GM18499 (cell line): ENCODE measurements around the gene ZNF277.
A peak's percentile ranks its signal among the peaks of the same experiment; 100 is the strongest.

Source experiments
- ATAC-seq: cut with Tn5 transposase; IDR thresholded peaks from one replicate; pipeline ENCODE4 v1.9.1; 2021; ENCODE audit warnings: moderate number of reproducible peaks; ENCODE audit not compliant: insufficient read depth, unreplicated experiment

ZNF277 gene

GRCh38 chr7:112206238-112206990 is at the start of gene ZNF277, which contains the start of gene DOCK4:
Gene ZNF277, plus strand, starts transcription at chr7:112206695. Its CDS starts 22 bp downstream, at chr7:112206717.
Gene DOCK4, minus strand, starts transcription at chr7:112206399. Its CDS starts 261 bp downstream, at chr7:112206138.
- ATAC-seq: peak; percentile 93

GRCh38 chr7:112157072-112157471 is 49.4 kb upstream of the ZNF277 start:
- no peak for ATAC-seq

DNA sequence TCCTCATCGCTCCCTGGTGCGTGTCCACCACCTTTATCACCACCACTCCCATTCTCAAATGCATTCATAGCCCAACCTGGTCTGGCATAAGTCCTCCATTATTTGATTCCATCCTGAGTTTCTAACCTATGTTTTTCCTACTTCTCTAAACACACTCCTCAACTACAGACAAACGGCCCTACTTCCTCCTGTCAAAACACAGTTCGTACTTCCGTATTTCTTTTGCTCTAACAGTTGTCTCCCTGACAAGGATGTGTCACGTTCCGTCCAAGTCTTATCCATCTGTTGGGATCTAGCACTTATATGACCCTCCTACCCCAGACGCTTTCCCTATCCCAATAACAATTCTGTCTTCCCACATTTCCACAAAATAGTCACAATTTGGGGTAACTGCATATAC is 47.1 kb upstream of the ZNF277 start:
- ATAC-seq: no peak

- ATAC-seq: no peak
These were observed 46.2 kb upstream of the ZNF277 start for GRCh38 chr7:112160130-112160770.

DNA sequence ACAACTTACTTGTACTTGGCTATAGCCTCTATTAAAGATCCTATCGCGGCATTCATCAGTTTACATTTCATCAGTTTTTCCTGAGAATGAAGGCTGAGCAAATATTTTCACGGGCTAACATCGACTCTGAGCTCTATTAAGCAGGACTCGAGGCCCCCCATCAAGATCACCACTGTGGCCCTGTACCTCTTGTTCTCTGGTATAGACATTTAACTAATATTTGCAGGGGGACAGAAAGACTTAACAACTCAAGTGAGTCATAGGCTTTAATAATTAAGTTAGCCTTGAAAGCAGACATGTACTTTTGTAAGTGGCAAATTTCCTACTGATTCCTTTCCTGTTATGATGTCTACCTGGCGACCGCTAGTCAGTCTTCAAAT is 45.7 kb upstream of the ZNF277 start:
- no peak for ATAC-seq

DNA sequence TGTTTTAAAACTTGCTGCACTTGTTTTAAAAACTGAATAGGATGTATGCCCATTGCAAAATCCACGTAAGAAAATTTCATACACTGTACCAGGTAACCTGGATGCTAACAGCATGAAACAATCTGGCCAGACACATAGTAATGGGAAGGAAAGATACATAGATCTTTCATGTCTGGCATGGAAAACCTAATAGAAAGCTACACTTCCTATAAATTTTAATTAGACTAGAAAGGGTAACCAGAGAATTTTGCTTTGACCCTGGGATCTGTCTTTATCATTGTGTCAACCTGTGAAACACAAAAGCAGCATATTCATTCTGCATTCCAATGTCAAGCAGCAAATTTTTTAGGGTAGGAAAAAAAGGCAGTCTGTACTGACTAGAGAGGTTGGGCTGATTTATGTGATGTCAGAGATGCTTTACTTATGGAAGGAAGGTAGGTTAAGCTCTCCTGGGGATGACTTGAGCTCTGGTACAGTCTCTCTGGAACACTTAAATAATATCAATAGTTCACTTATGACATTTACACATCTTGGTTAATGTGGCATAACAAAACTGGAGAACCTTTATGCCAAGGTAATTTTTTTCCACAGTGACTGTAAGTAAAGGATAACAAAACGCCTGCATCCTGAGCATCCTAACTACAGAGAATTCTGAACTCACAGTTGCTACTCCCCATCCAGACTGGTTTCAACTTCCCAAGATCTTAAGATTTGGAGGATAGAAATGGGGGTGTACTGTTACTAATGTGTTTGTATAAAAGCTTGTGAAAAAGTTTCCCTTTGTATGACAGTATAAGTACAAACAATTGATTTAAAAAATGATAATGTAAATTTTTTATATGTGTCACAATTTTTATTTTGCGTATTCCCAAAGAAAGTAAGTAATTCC is 45.0 kb upstream of the ZNF277 start:
- ATAC-seq: no peak

DNA sequence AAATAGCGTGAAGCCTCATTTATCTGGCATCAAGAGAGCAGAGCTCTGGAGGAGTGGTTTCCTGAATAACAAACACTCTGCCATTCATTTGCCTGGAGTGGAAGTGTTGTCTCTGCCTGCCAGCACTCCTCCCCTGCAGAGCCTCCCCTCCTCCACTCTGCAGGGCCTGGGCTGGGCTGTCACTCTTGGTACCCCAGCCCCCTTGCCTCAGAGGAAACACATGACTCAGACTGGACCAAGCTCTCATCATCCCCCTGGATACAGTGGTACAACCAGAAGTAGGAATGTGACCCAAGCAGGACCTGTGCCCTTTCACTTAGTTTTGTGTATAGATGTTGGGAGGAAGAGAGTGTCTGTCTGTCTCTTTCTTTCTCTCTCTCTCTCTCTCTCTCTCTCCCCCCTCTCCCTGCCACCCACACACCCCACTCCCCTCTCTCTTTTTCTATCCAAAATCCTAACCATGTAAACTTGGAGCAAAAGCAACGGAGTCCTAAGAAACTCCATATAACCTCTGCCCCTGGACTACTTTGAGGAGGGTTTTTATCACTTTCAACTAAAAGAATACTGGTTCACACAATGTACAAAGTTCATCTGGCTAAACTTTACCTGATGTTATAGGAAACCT is 44.2 kb upstream of the ZNF277 start:
- ATAC-seq: no peak

DNA sequence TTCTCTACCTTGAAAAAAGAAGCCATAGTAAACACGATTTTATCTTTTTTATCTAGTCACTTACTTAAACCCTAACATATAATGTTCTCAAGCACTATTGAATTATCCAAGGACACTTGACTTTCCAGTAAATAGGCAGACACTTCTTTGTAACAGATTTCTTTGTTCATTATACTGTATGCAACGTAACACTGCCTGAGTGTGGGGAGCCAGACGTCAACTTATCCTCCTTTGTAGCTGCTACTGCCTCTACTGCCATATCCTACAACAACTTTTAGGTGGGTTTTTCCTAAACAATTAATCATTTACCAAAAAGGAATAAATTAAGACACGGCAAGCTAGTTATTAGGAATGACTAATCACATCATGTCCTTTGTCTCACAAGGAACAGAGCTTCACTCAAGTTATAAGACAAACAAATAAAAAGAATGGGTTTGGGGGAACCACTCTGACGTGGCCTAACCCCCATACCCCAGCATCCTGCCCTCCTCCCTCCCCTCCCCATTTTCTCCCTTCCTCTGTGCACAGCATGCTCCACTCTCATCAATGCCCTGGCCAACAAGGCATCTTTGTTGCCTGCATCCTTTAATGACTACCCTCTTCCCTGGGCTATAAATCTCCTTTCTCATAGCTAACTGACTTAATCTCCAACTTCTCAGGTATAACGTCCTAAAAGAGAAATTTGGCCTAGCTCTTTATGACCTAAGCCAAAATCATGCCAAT is 43.5 kb upstream of the ZNF277 start:
- ATAC-seq: no peak

DNA sequence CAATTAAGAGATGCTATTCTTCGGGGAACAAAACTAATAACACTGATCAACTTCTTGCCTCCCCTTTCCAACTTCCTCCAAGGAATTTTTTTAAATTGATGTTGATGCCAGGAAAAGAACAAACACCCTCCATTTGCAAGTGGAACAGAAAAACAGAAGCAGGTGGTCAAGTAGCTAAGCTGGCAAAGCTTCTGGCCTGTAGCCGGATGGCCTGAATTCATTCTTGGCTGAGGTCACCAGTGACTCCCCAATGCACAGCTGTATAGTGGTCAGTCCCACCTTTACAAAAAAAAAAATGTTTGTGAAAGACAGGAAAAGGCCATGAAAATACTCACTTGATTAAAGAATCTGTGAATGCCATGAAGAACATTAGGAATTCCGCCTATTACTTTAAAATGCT is 39.3 kb upstream of the ZNF277 start:
- no peak for ATAC-seq

- ATAC-seq: no peak
These were observed 37.6 kb upstream of the ZNF277 start for GRCh38 chr7:112168915-112169314.

- no peak for ATAC-seq
These were observed 34.8 kb upstream of the ZNF277 start for GRCh38 chr7:112171673-112172072.

GRCh38 chr7:112172870-112173567 is 33.5 kb upstream of the ZNF277 start:
- ATAC-seq: no peak

DNA sequence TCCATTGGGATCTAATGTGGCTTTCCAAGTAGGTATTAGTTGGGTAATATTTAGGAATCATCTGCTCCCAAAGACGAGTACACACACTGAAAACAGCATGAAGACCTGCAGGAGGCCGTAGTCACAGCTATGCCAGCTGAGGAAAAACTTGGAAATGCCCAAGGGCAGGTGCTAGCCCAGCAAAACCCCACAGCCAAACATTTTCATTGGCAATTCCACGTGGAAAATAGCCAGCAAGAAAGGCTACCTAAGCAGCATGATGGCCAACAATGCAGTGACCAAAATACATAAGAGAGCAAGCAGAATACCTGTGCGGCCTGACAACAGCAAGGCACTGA is 33.0 kb upstream of the ZNF277 start:
- ATAC-seq: no peak

GRCh38 chr7:112174192-112174591 is 32.3 kb upstream of the ZNF277 start:
- ATAC-seq: no peak

- no peak for ATAC-seq
These were observed 30.3 kb upstream of the ZNF277 start for GRCh38 chr7:112176241-112176640.

DNA sequence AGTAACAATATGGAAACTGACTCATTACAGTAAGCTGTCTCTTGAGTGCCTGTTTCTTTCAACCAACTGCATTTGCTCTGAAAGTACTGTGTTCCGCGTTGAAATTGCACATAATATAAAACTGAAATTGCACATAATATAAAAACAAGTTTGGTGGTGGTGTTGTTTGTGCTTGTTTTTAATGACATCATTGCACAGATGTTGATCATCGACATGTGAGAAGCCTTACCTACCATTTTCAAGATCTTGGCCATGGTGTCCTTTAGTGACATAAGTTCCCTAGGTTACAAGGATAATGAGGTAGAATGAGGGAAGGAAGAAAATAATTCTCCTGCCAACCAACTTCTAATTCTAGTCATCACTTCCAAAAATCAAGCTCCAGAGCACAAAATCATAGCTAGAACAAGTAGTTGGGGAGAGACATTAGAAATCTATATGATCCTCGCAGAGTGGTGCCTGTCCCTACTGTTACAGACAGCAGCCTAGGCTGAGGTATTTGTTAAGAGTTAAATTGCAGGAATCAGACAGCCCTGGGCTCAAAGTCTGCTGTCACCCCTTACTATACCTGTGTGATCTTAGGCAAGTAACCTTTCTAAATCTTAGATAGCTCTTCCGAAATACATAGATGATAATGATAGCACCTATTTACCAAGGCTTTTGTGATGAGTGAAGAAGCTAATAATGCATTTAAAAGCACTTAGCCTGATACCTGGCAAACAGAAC is 29.6 kb upstream of the ZNF277 start:
- ATAC-seq: no peak

GRCh38 chr7:112180223-112180622 is 26.3 kb upstream of the ZNF277 start:
- no peak for ATAC-seq

DNA sequence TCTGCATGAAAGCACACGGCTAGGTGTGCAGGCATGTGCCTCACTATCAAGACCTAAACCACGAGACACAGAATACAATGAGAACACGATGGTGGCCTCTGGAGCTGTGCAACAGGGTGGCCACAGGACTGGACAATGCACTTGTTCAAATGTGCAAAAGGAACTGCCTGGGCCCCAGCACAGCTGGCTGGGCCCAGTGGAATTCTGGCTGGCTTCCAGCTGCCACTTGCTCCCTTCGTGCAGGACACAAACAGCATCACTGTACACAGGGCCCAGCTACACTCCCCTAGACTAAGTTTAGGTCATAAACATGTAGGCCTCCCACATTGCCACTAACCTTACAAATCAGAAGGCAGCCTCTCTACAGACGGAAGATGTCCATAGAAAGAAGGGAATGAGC is 23.7 kb upstream of the ZNF277 start:
- no peak for ATAC-seq

GRCh38 chr7:112183266-112183665 is 23.2 kb upstream of the ZNF277 start:
- ATAC-seq: no peak
